Calu3 (cell line): Measurements from ENCODE around the gene CCBE1. TPM values are rescaled to one million over a fixed set of nuclear protein-coding genes. Genes with fewer than 3 reads are reported as not detected.

ENCODE experiments used
- BruUV-seq: library from RNA; stranded (reverse); fragments of 400-500 nt; replicated peaks from 2 replicates; lab custom pipeline; 2021; lab: Mats Ljungman, UMichigan
- CTCF ChIA-PET: fragments of 300-600 bp; sonication (Branson Sonifier 250); formaldehyde crosslinking; loops from one replicate; lab custom pipeline; 2022; ENCODE audit warnings: antibody characterized with exemption; lab: Charles Lee
- DNase-seq: peaks from one replicate; pipeline ENCODE4 v3.0.0; 2022
- H3K27ac Mint-ChIP-seq: one replicate; pipeline ENCODE4 v1.8.0; 2022; ENCODE audit warnings: mixed read lengths; ENCODE audit not compliant: unreplicated experiment
- H3K27me3 Mint-ChIP-seq: one replicate; pipeline ENCODE4 v1.8.0; 2022; ENCODE audit warnings: mixed read lengths; ENCODE audit not compliant: unreplicated experiment
- H3K36me3 Mint-ChIP-seq: one replicate; pipeline ENCODE4 v1.8.0; 2022; ENCODE audit warnings: mild to moderate bottlenecking, moderate library complexity, mixed read lengths; ENCODE audit not compliant: insufficient read depth, unreplicated experiment
- H3K4me1 Mint-ChIP-seq: one replicate; pipeline ENCODE4 v1.8.0; 2022; ENCODE audit warnings: mild to moderate bottlenecking, low read depth, mixed read lengths; ENCODE audit not compliant: unreplicated experiment
- H3K4me3 Mint-ChIP-seq: one replicate; pipeline ENCODE4 v1.8.0; 2022; ENCODE audit warnings: mild to moderate bottlenecking, low read depth, moderate library complexity, mixed read lengths; ENCODE audit not compliant: unreplicated experiment
- H3K9me3 Mint-ChIP-seq: one replicate; pipeline ENCODE4 v1.8.0; 2022; ENCODE audit warnings: low read depth, mixed read lengths; ENCODE audit not compliant: unreplicated experiment
- intact Hi-C: fragments of 100-400 bp; cut with micrococcal nuclease; formaldehyde crosslinking; loops from one replicate; pipeline ENCODE4 v1.10.0; 2022; ENCODE audit not compliant: unreplicated experiment
- total RNA-seq: library from RNA; stranded (reverse); gene quantifications from 2 replicates; pipeline ENCODE4 v1.2.3, GENCODE V29; 2022
- TF ChIP-seq, protein P1 (sequence below): fragments of 200-600 bp; IDR thresholded peaks from one replicate; pipeline ENCODE4 v1.8.0; 2022; ENCODE audit warnings: antibody characterized with exemption; ENCODE audit not compliant: unreplicated experiment

The CCBE1 gene
- total RNA-seq, 1 experiment from 2014 or later: 0.12 TPM

DNA sequence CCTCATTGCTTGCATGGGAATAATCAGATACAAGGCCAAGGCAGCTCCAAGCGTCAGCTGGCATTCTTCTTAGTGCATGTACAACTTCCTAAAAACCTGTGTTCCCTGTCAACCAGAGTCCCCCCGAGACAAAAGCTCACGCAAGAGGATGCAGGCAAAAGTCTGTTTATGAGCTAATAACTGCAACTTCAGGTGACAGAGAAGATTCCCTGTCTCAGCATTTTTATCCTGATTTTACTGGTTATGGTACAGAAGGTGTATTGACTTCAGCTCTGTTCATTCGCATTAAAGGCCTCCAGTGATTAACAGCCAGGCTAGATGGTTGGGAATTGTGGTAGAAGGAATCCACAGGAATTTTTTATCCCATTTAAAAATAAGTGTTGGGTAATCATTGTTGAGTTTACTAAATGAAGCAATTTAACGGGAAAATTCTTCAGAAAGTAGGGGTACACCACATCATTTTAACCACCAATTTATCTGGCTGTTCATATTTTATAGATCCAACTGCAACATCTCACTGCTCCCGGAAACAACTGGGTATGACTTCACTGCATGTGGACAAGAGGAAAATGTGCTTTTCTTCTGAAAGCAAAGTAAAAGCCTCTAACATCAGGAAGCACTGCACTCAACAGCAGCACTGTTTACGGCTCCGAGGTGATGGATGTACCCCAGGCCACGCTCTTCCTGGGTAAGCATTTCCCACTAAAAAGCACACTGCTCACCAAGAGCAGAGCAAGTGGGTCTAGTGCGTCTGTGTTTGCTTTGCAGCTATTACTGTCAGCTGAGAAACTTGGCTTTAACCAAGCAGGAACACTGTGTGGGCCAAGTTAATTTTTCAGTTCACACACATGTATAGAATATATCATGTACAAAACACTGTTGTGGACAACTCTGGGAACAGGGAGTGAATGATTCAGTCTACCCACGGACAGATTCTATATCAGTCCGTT is 31.9 kb downstream of the CCBE1 start:
- Mint-ChIP-seq H3K9me3 (no peaks in the 10 kb centered on the region), H3K36me3 (no peaks in the 10 kb centered on the region), H3K27ac (no peak overlapping the region), H3K4me3 (no peak overlapping the region), H3K4me1 (peaks cover 14% of the 10 kb centered on the region), H3K27me3 (peaks cover 35% of the 10 kb centered on the region)
- no peak for DNase-seq
- BruUV-seq: no TSS peak
- CTCF ChIA-PET: interaction anchor here (1.0 kb wide), 1 partner anchor 20 kb away, joined by 3 read pairs; no protein-coding TSS in a partner anchor
- TF ChIP-seq, protein P1, sequence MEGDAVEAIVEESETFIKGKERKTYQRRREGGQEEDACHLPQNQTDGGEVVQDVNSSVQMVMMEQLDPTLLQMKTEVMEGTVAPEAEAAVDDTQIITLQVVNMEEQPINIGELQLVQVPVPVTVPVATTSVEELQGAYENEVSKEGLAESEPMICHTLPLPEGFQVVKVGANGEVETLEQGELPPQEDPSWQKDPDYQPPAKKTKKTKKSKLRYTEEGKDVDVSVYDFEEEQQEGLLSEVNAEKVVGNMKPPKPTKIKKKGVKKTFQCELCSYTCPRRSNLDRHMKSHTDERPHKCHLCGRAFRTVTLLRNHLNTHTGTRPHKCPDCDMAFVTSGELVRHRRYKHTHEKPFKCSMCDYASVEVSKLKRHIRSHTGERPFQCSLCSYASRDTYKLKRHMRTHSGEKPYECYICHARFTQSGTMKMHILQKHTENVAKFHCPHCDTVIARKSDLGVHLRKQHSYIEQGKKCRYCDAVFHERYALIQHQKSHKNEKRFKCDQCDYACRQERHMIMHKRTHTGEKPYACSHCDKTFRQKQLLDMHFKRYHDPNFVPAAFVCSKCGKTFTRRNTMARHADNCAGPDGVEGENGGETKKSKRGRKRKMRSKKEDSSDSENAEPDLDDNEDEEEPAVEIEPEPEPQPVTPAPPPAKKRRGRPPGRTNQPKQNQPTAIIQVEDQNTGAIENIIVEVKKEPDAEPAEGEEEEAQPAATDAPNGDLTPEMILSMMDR: no peak
- intact Hi-C loops: no loop called here

DNA sequence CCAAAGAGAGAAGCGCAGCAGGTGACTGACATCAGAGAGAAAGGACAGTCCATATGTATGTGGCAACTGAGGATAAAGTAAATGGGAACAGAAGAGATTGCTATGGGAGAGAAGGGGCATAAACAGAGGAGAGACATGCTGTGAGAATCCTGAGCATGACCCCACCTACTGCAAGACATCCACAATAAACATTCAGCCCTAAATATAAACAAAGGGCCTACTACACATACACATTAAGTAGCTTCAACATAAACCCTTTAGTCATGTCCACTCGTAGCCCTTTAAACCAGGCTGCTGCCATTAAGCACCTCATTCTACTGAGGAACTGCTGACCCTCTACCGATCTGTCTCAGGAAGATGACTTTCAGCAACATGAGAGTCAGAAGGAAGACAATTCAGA is 32.9 kb downstream of the CCBE1 start:
- peaks cover 35% of the 10 kb centered on the region for H3K27me3 Mint-ChIP-seq
- DNase-seq: no peak
- H3K4me1 Mint-ChIP-seq: peaks cover 14% of the 10 kb centered on the region
- TF ChIP-seq, protein P1: no peak
- intact Hi-C loops: no loop called here
- CTCF ChIA-PET: interaction anchor here (1.0 kb wide), 1 partner anchor 19 kb away, joined by 3 read pairs; no protein-coding TSS in a partner anchor
- H3K36me3 Mint-ChIP-seq: no peaks in the 10 kb centered on the region
- BruUV-seq: no TSS peak
- no peak overlapping the region for H3K4me3 Mint-ChIP-seq
- H3K9me3 Mint-ChIP-seq: no peaks in the 10 kb centered on the region
- H3K27ac Mint-ChIP-seq: no peak overlapping the region

DNA sequence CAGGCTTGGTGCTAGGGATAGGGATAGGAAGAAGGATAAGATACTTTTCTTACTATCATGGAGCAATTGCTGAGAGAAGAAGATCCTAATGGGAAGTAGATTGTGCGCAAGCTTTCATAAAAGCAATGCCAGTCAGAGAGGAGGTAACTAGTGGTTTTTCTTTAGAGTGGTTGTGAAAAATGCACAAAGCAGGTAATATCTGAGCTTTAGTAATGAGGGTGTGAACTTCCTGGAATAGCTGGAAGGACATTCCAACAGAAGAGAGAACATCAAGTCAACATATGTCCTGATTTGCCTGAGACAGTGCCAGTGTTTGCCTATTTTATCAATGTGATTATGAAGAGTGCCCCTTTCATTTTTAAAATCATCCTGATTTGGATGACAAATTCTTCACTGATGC is 34.1 kb downstream of the CCBE1 start:
- no TSS peak for BruUV-seq
- Mint-ChIP-seq H3K4me3 (no peak overlapping the region), H3K27ac (no peak overlapping the region)

GRCh38 chr18:59661891-59662701 is 35.1 kb downstream of the CCBE1 start:
- H3K36me3 Mint-ChIP-seq: no peaks in the 10 kb centered on the region
- intact Hi-C loops: no loop called here
- no peak overlapping the region for H3K27ac Mint-ChIP-seq
- peaks cover 35% of the 10 kb centered on the region for H3K27me3 Mint-ChIP-seq
- CTCF ChIA-PET: interaction anchor here (0.6 to 0.9 kb wide), 2 partner anchors 10 to 175 kb away, joined by 3 read pairs; no protein-coding TSS in a partner anchor
- no peak for DNase-seq
- BruUV-seq: no TSS peak
- H3K4me3 Mint-ChIP-seq: no peak overlapping the region
- H3K4me1 Mint-ChIP-seq: peaks cover 14% of the 10 kb centered on the region
- no peaks in the 10 kb centered on the region for H3K9me3 Mint-ChIP-seq
- TF ChIP-seq, protein P1: no peak

More for the DNA sequence above, 34.1 kb downstream of the CCBE1 start:
- H3K27me3 Mint-ChIP-seq: peaks cover 35% of the 10 kb centered on the region
- peaks cover 14% of the 10 kb centered on the region for H3K4me1 Mint-ChIP-seq
- CTCF ChIA-PET: interaction anchor here (0.8 kb wide), 1 partner anchor 9 kb away, joined by 3 read pairs; no protein-coding TSS in a partner anchor
- no peak for DNase-seq
- H3K9me3 Mint-ChIP-seq: no peaks in the 10 kb centered on the region
- TF ChIP-seq, protein P1: no peak
- H3K36me3 Mint-ChIP-seq: no peaks in the 10 kb centered on the region
- intact Hi-C loops: no loop called here
